GM21447 (cell line): ENCODE data around the gene CHTF18.

ENCODE experiments used
- ATAC-seq: cut with Tn5 transposase; IDR thresholded peaks from one replicate; pipeline ENCODE4 v1.9.1; 2021; ENCODE audit not compliant: unreplicated experiment

Gene CHTF18

GRCh38 chr16:792221-792995 is 4.0 kb downstream of the CHTF18 start:
- no peak for ATAC-seq

DNA sequence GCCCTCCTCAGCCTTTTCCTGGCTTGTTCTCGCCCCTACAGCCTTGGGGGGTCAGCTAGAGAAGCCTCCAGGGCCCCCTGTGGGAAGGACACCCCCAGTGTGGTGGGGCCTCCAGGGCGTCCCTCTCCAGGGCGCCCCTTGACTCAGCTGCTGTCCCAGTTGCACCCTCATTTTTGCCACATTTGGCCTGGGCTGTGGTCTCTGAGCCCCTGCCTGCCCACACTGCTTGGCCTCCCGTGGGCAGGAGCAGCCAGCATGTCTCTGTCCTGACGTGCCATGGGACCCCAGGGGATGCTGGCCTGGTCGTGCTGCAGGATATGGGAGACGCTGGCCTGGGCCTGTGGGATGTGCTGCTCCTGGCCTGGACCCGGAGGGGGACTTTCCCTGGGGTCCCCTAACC is 5.0 kb downstream of the CHTF18 start:
- no peak for ATAC-seq

- ATAC-seq = no peak
Measured at GRCh38 chr16:794091-794822, 5.8 kb downstream of the CHTF18 start.

GRCh38 chr16:794853-795466 is 6.5 kb downstream of the CHTF18 start:
- no peak for ATAC-seq

DNA sequence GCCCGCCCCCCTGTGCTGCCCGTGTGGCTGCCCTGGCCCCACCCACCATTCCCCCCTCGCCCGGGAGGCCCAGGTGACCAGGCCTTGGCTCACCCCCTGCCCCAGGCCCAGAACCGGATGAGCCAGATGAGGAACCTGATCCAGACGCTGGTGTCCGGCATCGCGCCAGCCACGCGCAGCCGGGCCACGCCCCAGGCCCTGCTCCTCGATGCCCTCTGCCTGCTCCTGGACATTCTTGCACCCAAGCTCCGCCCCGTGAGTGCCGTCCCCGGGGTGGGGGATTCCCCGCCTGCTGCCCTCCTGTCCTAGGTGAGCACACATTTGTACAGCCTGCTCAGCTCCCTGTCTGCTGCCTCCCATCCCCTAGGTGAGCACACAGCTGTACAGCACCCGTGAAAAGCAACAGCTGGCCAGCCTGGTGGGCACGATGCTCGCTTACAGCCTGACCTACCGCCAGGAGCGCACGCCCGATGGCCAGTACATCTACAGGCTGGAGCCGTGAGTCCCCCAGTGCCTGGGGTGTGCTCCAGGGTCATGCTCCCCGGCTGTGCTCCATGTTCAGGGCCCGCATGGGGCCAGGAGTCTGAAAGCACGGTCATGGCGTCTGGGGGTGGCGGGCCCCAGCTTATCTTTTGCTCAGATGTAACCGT is 7.3 kb downstream of the CHTF18 start:
- ATAC-seq = no peak

- no peak for ATAC-seq
Measured at GRCh38 chr16:796296-797119, 8.1 kb downstream of the CHTF18 start.

GRCh38 chr16:797120-797420 is 8.7 kb downstream of the CHTF18 start:
- ATAC-seq = no peak

- no peak for ATAC-seq
Measured at GRCh38 chr16:797686-798085, 9.3 kb downstream of the CHTF18 start.

DNA sequence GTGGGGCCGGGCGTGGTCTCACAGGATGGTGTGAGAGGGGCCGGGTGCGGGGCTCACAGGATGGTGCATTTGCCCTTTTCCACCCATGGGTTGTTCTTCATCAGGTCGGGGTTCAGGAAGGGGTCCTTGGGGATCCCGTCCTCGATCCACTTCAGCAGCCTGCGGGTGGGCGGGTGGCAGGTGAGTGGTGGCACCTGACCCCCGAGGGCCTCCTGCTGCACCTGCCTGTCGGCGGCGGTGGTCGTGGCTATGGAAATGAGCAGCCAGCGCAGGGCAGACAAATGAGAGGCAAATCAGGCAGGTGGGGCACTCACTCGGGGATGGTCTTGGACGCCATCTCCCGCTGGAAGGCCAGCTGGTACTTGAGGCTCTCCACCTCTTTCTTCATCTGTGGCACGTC is 10.2 kb downstream of the CHTF18 start:
- no peak for ATAC-seq

DNA sequence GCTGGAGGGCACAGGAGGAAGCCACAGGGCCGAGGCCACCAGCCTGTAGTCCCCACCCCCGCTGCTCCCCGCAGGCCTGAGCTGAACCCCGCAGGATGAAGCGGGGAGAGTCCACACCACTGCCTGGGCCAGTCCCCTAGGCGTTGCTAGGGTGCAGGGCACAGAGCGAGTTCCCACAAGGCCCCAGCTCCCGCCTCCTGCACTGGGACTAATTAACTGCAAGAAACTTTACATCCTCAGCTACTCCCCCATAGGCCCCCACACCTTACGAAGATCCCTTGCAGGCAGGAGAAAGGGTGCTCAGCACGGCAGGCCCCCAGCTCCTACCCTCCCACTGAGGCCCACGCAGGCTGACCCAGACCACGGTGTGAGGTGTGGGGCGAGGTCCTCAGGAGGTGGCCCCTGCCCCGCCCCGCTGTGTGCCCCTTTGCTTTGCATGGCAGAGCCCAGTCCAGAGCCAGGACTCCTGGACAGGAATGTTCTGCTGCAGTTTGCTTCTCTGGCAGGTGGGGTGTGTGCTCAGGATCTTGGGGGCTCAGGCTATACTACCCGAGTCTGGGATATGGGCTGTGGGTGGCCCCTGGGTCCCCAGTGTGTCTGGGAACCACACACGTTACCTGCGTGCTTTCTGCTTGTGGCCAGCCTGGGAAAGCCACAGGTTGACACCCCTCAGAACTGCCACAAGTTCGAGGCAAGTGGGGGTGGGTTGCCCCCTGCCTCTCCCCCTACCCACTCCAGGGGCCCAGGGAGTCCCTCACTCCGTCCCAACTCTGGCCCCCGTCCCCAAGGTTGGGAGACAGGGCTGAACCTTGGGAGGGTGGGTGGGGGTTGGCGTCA is 10.9 kb downstream of the CHTF18 start:
- ATAC-seq = no peak

DNA sequence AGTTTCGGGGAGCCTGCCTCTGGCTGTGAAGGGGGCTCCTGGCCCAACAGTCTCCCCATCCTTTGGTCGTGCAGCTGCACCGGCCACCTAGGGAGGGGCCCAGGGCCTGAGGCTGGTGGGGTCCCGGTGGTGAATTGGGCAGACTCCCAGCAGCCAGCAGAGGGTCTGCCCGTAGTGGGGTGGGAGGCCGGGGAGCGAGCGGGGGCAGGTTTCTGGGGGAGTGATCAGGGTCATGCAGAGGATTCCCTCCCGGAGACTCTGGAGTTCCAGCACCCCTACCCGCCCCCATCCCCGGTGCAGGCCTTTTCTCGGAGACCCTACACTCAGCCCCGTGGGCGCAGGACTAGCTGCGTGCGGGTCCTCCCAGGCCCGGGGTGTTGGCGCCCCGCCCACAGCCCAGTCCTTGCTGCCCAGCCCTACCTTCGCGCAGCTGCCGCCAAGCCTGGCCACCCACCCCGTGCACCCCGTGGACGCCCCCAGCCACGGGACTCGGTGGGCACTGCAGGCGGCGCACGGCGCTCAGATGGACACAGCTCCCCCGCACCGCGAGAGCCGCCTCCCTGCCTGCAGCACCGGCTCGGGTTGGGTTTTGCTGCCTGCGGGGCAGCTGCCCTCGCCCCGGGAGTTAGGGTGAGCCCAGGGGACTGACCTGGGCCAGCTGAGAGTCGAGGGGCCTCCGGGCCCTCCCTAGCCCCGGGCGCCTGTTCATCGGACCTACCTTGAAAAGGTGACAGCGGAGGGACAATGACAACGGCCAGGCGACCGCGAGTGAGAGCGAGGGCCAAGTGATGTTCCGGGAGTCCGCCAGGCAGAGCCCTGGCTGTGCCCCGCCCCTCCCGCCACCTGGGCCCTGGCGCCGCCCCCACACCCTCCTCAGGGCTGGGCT is 11.8 kb downstream of the CHTF18 start, which contains the start of gene GNG13:
Gene GNG13 (minus strand): TSS at position 787 of the 886 bp plus-strand sequence. CDS start 1,657 bp downstream, outside the sequence.
- ATAC-seq = no peak

DNA sequence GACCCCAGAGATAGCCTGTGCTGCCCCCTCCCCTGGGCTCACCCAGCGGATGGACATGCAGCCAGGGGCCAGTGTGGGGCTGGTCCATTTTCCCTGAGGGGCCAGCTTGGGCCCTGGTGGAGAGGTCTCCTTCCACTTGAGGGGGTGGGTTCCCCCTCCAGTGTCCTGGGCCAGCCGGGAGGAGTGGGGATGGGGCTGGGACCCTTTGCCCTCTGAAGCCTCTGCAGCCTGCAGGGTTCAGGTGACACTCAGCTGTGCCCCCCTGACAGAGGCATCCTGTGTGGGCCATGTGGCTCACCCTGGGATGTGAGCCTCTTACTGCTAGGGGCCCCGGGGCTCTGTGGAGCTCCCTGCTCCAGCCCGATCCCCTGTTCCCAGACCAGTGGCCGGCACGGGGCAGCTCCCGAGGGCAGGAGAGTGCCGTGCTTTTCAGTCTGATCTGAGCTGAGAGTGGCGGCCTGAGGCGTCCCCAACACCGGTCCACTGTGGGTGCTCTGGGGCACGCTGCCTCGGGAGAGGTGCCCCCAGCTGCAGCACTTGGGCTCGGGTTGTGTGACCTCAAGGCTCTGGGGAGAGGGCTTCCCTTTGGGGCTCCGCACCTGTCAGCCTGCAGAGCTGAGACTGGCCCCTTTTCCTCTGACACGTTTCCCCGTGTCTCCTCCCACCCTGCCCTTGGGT is 12.6 kb downstream of the CHTF18 start:
- no peak for ATAC-seq

DNA sequence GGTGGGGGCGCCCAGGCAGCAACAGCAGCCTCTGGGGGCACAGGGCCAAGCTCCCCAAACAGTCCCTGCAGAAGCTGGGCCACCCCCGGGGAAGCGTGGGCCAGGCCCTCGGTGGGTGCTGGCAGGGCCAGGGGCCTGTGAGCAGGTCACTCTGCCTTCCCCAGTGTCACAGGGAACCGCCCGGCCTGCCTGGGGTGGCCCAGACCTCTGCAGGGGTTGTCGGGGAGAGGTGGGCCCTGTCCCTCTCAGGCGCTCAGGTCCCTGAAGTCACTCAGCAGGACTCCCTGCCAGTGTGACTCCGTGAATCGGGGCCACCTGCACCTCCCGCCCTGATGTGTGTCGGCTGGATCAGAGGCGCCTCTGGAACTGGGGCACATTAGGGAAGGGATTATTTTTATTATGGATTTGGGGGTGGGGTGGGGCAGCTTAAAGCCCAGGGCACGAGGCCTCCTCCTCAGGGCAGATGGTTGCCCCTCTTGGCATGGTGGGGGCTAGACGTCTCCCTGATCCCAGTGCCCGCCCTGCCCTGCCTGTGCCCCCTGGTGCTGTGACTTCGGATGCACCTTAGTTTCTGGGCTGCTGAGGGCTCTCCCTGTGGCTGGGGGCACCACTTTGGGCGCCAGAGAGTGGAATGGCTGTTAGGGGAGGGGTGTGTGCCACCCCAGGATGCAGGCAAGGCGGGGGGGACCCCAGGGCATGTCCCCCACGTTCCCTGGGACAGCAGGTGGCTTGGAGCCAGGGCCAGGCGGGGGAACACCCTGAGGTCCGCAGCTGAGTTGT is 13.4 kb downstream of the CHTF18 start:
- ATAC-seq = no peak

- no peak for ATAC-seq
Measured at GRCh38 chr16:802461-802860, 14.0 kb downstream of the CHTF18 start.

DNA sequence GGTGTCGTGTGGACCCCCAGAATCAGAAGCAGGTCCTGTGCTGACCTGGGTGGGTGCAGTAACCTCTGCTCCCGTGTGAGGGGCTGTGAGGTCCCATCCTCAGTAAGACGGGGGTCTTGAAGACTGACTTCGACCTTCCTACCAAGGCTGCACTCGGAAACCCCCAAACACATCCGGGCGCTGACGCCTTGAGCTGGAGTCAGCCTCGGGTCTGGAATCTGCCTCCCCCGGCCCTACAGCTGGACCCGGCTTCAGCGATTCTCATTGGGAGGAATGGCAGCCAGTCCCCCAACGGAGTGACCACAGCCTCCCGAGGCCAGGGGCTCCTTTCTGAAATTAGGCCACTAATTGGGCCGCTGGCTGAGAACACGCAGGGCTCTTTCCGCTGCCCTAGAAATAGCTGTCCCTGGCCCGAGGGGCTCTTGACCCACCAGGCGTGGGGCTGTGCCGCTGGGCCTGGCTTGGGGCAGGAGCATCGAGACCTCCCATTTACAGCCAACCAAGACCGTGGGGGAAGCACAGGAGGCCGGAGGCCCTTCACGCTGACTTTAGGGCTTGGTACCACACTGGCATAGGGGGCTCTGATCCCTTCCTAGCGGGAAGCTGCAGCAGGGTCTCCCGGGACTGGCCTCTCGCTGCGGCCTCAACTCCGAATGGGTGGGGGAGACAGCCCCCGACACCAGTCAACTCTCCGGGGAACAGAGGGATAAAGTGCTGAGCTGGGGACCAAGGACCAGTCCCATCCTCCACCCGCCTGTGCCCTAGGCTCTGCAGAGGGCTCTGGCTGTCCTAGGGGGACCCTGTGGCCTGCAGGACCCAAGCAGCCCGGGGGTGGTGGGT is 14.7 kb downstream of the CHTF18 start:
- no peak for ATAC-seq

DNA sequence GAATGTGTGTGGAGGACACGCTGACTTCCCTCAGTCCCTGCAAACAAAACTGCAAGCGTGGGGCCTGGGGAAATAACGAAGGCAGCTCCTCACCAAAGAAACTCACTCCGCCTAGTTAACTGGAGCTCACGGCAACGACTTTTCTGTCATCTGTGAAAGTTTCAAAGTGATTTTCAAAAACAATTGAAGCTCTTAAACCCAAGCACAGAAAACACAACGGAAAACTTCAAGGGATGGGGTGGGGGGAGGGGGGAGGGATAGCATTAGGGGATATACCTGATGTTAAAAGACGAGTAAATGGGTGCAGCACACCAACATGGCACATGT is 15.3 kb downstream of the CHTF18 start:
- no peak for ATAC-seq
